ENCODE measurements around the gene SLC37A1.

- TF ChIP-seq CTCF (conservative IDR thresholded peaks at IDR 0.05) (no peak), EZH2 (IDR thresholded peaks at IDR 0.05; ENCODE audit: low read depth) (no peak)
Measured at GRCh38 chr21:42474043-42474831, 39.4 kb upstream of the SLC37A1 start.
